GM12892 (cell line): ENCODE data around the gene GTF3C1.
A peak's percentile ranks its signal among the peaks of the same experiment; 100 is the strongest.
"Not testable (repeated sequence)": the region's sequence is repeated elsewhere in the genome, so short reads cannot be mapped to it uniquely, and the experiment has no call there.

ENCODE experiments used
- DNase-seq: peaks from one replicate; pipeline ENCODE4 v3.0.0; 2011; ENCODE audit not compliant: insufficient read length
- FAIRE-seq: peaks from 2 replicates; lab custom pipeline; 2011; peaks lifted over from hg19 to GRCh38; lab: Jason Lieb, UNC
- POLR2A ChIP-seq: IDR thresholded peaks from 2 replicates; pipeline ENCODE4 v1.6.1; 2011; ENCODE audit warnings: low read depth, low read length, control low read depth
- POLR2AphosphoS5 ChIP-seq: IDR thresholded peaks from 2 replicates; pipeline ENCODE4 v1.6.1; 2011; ENCODE audit warnings: low read depth, low read length, control low read depth
- TAF1 ChIP-seq: IDR thresholded peaks from 2 replicates; pipeline ENCODE4 v1.6.1; 2011; ENCODE audit warnings: low read depth, mild to moderate bottlenecking, control low read depth, low read length, borderline replicate concordance

Gene GTF3C1

DNA sequence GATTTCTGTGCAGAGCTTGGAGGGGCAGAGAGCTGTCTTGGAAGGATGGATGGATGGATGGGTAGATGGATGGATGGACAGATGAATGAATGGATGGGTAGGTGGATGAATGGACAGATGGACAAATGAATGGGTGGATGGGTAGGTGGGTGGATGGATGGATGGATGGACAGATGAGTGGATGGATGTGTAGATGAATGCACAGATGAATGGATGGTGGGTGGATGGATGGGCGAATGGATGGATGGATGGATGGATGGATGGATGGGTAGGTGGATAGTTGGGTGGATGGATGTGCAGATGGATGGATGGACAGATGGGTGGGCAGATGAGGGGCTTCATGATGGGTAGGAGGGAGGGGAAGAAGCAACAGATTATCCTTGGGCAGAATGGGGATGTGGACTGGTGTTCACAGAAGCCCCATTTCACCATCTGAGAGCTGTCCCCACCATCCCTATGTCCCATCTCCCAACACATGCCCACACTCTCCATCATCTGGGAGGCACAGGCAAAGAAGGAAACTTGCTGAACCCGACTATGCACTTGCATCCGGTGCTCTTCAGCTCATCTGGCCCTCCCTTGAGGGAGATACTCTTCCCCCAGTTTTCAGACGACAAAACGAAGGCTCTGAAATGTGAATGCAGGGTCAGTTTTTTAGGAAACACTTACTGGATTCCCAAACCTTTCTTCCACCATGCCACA, 90.6 kb downstream of the GTF3C1 start:
- DNase-seq = no peak
- no peak for FAIRE-seq
- no peak for TF ChIP-seq TAF1
- no peak for TF ChIP-seq POLR2AphosphoS5
- TF ChIP-seq POLR2A = no peak

- TF ChIP-seq POLR2AphosphoS5 = no peak
- no peak for TF ChIP-seq TAF1
- no peak for TF ChIP-seq POLR2A
- DNase-seq (no peak), FAIRE-seq (no peak)
Observed at GRCh38 chr16:27458258-27458657, 91.5 kb downstream of the GTF3C1 start.

GRCh38 chr16:27457605-27457900, 92.2 kb downstream of the GTF3C1 start:
- not testable (repeated sequence) for FAIRE-seq, DNase-seq

DNA sequence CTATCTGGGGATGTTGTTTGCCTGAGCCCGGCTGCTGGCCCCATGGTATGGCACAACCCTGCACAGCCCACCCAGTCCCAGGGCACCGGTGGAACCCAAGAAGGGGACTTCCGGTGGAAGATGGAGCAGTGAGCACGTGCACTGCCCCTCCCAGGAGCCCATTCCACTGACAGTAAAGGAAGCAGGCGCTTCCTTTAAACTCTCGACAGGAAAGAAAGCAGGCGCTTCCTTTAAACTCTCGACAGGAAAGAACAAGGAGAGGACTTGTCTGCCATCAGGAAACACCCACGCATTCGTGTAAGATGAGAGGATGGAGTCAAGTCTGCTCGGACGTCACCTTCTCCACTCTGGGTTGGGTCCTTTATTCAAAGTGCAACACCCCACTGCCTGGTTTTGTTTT, 94.0 kb downstream of the GTF3C1 start:
- FAIRE-seq = no peak
- TF ChIP-seq POLR2AphosphoS5 (no peak), POLR2A (no peak), TAF1 (no peak)
- no peak for DNase-seq

DNA sequence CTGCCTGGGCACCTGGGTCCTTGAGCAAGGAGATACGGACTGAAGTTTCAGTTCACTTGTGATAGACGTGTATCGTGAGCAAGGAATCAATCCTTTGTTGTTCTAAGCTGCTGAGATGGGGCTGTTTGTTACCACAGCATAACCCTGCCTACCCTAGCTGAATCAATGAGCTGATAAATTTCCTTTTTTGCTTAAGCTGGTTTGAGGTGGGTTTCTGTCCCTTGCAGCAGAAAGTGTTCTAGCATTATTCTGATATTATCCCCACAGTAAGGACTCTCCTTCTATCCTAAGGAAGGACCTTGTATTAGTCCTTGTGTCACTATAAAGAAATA, 96.3 kb downstream of the GTF3C1 start:
- DNase-seq (no peak), FAIRE-seq (no peak)
- TF ChIP-seq TAF1 (no peak), POLR2A (no peak), POLR2AphosphoS5 (no peak)

DNA sequence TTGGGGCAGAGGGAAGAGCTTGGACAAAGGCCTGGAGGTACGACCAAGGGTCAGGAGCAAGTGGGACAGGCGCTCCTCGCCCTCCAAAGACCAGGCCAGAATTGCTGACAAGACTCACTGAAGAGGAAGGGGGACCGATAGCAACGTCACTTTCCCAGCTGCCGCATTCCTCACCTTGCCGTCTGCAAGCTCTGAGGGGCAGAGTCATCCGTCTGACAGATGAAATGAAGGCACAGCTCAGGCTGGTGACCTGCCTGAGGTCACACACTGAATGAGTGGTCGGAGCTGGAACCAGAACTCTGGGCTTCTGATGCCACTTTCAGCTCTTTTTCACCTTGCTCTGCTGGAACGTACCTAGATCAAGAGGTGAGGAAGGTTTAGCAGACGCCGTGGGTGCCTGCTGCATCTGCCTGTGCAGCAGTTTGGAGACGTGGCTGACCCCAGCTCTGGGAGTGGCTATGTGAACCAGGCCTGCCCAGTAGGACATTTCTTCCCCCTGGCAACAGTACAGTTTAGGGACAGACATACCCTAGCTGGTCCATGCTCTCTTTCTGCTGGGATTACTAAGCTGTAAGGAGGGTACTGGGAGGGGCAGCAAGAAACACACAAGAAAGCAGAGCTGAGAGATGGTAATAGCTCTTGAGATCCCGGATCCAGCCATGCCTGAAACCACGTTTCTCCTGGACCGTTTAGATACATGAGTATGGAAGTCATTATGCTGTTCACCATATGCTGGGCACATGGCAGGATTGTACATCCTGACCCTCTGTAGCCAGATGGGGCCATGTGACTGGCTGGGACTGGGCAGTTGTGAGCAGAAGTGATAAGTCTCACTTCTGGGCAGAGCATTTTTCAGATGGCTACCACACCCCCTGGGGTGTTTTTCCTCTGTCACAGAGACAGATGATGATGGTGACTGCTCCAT, 96.9 kb downstream of the GTF3C1 start:
- TF ChIP-seq POLR2A (peak; percentile 52; the same call in 1 of the 2 replicates), TAF1 (no peak), POLR2AphosphoS5 (peak; percentile 44)
- no peak for FAIRE-seq

DNA sequence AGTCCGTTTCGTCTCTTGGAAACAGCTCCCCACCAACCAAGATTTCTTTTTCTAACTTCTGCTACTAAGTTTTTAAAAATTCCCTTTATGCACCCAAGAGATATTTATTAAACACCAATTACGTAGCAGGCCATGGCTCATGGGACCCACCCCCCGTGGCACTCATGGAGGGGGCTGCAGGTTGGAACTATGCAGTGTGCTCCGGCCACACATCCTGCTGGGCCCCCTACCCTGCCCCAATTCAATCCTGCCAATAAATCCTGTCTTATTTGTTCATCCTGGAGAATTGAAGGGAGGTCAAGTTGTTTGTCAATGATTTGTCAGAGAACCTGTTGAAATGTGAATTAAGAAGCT, 99.5 kb downstream of the GTF3C1 start:
- TF ChIP-seq POLR2A = 0 out of 2 replicates have a peak, but pooled peaks have one; percentile 2
- no peak; the same call in 1 of the 2 replicates for TF ChIP-seq POLR2AphosphoS5
- DNase-seq (no peak), FAIRE-seq (peak; percentile 9)

More for the DNA sequence above, 96.9 kb downstream of the GTF3C1 start:
- no peak for DNase-seq

DNA sequence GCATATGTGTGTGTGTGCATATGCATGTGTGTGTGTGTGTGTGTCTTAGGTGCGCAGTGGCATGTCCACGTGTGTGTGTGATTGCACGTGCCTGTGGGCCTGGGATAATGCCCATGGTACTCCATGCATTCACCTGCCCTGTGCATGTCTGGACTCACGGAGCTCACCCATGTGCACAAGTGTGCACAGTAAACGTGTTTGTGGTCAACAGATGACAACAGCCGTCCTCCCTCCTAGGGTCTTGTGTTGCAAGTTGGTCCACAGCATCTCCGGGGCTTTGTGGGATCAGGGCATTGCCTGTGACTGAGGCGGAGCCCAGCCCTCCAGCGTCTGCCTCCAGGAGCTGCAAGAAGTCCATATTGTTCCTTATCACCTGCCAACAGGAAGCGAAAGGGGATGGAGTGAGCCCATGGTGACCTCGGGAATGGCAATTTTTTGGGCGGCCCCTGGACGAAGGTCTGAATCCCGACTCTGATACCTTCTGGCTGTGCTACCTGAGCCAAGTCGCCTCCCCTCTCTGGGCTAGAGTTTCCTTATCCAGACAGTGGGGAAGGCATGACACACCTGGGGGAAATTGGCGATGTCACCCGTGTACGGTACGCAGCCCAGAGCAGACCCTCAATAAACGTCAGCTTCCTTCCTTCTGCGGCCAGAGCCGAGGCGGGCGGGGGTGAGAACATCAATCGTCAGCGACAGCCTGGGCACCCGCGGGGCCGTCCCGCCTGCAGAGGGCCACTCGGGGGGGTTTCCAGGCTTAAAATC, 100.1 kb downstream of the GTF3C1 start:
- FAIRE-seq = peak; percentile 94
- peak; percentile 65 for DNase-seq
- peak; percentile 68 for TF ChIP-seq POLR2AphosphoS5
- TF ChIP-seq TAF1 = no peak
- peak; percentile 44; the same call in 1 of the 2 replicates for TF ChIP-seq POLR2A

- DNase-seq (no peak), FAIRE-seq (no peak)
- TF ChIP-seq POLR2AphosphoS5 = no peak
Observed at GRCh38 chr16:27448532-27449433, 100.9 kb downstream of the GTF3C1 start.

- no peak for DNase-seq
- no peak for FAIRE-seq
- TF ChIP-seq POLR2A (no peak; the same call in 1 of the 2 replicates), POLR2AphosphoS5 (no peak), TAF1 (no peak)
Observed at GRCh38 chr16:27447301-27447700, 102.4 kb downstream of the GTF3C1 start.

DNA sequence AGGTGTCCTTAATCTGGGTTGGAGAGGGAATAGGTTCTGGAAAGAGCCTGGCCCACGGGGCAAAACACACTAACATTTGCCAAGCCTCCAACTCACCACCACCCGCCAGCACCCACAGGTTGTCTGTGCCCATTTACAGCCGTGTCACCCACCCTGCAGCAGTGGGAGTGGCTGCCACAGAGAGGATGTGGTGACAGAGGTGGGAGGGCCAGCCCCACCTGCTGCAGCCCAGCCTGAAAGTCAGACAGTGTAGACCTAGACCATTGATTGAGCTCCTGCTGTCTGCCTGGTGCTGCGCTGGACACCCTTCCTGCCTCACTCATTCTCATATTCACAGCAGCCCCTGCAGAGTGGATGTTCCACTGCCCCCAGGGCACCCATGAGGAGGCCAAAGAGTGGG, 103.0 kb downstream of the GTF3C1 start:
- TF ChIP-seq POLR2AphosphoS5 (peak; percentile 56; the same call in 1 of the 2 replicates), POLR2A (no peak)
- FAIRE-seq (peak; percentile 70), DNase-seq (peak; percentile 34)
